Ishikawa (cell line): ENCODE measurements around the gene ULK4.

ENCODE experiments used
- CEBPB ChIP-seq: IDR thresholded peaks from 2 replicates; pipeline ENCODE4 v1.6.1; 2012
- CREB1 ChIP-seq: IDR thresholded peaks from 2 replicates; pipeline ENCODE4 v1.6.1; 2012; ENCODE audit warnings: low read depth
- EGR1 ChIP-seq: IDR thresholded peaks from 2 replicates; pipeline ENCODE4 v1.6.1; 2012
- EP300 ChIP-seq: IDR thresholded peaks from 2 replicates; pipeline ENCODE4 v1.6.1; 2012; ENCODE audit warnings: borderline replicate concordance
- FOXM1 ChIP-seq: IDR thresholded peaks from 2 replicates; pipeline ENCODE4 v1.6.1; 2012; ENCODE audit warnings: low read depth, borderline replicate concordance
- NFIC ChIP-seq: IDR thresholded peaks from 2 replicates; pipeline ENCODE4 v1.6.1; 2012
- RAD21 ChIP-seq: IDR thresholded peaks from 2 replicates; pipeline ENCODE4 v1.6.1; 2012; ENCODE audit warnings: low read depth
- TAF1 ChIP-seq: IDR thresholded peaks from 2 replicates; pipeline ENCODE4 v1.6.1; 2012; ENCODE audit warnings: low read depth, mild to moderate bottlenecking
- TCF12 ChIP-seq: IDR thresholded peaks from 2 replicates; pipeline ENCODE4 v1.6.1; 2012; ENCODE audit warnings: low read depth
- TEAD4 ChIP-seq: IDR thresholded peaks from 2 replicates; pipeline ENCODE4 v1.6.1; 2012
- YY1 ChIP-seq: IDR thresholded peaks from 2 replicates; pipeline ENCODE4 v1.6.1; 2012; ENCODE audit warnings: low read depth
- ZBTB7A ChIP-seq: IDR thresholded peaks from 2 replicates; pipeline ENCODE4 v1.6.1; 2012; ENCODE audit warnings: low read depth
- TF ChIP-seq, protein P1 (sequence below): IDR thresholded peaks from 2 replicates; pipeline ENCODE4 v1.6.1; 2012
- TF ChIP-seq, protein P2 (sequence below): IDR thresholded peaks from 2 replicates; pipeline ENCODE4 v1.6.1; 2012
- TF ChIP-seq, protein P3 (sequence below): IDR thresholded peaks from 2 replicates; pipeline ENCODE4 v1.6.1; 2012; ENCODE audit warnings: low read depth, mild to moderate bottlenecking

The ULK4 gene

DNA sequence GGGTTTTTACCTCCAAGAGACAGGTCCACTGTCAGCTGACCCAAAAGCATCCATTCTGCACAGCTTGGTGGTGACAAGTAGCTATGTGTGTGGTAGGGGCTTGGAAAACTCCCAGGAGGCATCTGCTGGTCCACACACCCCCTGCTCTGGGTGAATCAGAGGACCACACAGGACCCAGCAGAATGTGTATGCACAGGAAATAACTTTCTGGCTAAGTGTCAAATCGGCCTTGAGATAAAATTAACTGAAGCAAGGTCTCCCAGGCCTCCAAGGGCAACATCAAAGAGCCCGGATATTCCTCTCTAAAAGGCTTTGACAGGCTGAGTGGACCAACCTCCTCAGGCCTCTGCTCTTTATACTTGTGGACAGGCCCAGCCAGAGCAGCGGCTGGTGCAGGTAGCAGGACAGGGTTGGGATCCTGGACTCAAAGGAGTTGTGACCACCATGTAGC, 696.1 kb downstream of the ULK4 start:
- TF ChIP-seq YY1 (no peak), CEBPB (no peak), TEAD4 (no peak), EGR1 (no peak), FOXM1 (no peak), ZBTB7A (no peak), EP300 (no peak), NFIC (no peak), TAF1 (no peak), TCF12 (no peak)
- TF ChIP-seq, protein P1, sequence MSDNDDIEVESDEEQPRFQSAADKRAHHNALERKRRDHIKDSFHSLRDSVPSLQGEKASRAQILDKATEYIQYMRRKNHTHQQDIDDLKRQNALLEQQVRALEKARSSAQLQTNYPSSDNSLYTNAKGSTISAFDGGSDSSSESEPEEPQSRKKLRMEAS: no peak
- TF ChIP-seq, protein P2, sequence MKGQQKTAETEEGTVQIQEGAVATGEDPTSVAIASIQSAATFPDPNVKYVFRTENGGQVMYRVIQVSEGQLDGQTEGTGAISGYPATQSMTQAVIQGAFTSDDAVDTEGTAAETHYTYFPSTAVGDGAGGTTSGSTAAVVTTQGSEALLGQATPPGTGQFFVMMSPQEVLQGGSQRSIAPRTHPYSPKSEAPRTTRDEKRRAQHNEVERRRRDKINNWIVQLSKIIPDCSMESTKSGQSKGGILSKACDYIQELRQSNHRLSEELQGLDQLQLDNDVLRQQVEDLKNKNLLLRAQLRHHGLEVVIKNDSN: no peak

DNA sequence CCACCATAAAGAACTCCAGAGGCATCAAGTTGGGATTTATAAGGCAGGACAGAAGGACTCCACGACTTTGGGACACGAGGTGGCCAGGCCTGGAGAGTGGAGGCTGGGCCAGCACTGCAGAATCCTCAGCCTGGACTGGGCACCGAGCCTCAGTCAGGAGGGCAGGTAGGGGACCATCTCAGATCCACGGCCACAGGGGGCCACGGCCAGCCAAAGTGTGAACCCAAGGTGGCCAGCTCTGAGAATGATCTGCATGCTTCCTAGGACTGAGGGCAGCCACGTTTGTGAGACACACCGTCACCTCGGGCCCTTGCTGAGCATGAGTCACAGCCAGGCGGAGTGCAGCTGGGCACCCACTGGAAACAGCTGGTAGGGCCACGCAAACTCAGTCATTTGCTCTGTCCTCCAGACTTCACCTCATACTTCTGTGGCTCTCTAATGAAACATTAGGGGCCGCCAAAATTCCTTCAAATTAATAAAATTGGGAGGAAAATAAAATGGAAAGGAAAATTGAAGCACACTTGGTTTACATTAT, 696.8 kb downstream of the ULK4 start:
- no peak for TF ChIP-seq EGR1
- TF ChIP-seq, protein P3, sequence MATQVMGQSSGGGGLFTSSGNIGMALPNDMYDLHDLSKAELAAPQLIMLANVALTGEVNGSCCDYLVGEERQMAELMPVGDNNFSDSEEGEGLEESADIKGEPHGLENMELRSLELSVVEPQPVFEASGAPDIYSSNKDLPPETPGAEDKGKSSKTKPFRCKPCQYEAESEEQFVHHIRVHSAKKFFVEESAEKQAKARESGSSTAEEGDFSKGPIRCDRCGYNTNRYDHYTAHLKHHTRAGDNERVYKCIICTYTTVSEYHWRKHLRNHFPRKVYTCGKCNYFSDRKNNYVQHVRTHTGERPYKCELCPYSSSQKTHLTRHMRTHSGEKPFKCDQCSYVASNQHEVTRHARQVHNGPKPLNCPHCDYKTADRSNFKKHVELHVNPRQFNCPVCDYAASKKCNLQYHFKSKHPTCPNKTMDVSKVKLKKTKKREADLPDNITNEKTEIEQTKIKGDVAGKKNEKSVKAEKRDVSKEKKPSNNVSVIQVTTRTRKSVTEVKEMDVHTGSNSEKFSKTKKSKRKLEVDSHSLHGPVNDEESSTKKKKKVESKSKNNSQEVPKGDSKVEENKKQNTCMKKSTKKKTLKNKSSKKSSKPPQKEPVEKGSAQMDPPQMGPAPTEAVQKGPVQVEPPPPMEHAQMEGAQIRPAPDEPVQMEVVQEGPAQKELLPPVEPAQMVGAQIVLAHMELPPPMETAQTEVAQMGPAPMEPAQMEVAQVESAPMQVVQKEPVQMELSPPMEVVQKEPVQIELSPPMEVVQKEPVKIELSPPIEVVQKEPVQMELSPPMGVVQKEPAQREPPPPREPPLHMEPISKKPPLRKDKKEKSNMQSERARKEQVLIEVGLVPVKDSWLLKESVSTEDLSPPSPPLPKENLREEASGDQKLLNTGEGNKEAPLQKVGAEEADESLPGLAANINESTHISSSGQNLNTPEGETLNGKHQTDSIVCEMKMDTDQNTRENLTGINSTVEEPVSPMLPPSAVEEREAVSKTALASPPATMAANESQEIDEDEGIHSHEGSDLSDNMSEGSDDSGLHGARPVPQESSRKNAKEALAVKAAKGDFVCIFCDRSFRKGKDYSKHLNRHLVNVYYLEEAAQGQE: no peak

DNA sequence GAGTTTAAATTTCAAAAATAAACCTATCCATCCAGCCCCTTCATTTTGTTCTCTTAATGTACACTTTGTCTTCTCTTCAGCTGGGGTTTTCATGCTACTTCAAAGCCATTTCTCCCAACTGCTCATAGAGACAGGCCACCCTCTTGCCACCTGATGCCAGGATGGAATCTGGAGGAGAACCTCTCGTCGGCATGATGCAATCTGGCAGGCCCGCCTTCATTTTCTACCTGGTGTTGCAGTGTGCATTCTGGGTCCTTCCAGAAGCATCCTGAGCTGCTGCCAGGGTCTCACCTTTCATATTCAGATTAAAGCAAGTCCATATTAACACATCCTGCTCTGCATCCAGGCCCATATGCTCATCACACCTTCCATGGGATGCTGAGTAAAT, 701.8 kb downstream of the ULK4 start:
- TF ChIP-seq ZBTB7A (no peak), TCF12 (no peak), TAF1 (no peak), CEBPB (no peak), TEAD4 (no peak), CREB1 (no peak), RAD21 (no peak), FOXM1 (no peak), EP300 (no peak), YY1 (no peak), NFIC (no peak), EGR1 (no peak)
- TF ChIP-seq, protein P1: no peak
- TF ChIP-seq, protein P2: no peak
- TF ChIP-seq, protein P3: no peak

DNA sequence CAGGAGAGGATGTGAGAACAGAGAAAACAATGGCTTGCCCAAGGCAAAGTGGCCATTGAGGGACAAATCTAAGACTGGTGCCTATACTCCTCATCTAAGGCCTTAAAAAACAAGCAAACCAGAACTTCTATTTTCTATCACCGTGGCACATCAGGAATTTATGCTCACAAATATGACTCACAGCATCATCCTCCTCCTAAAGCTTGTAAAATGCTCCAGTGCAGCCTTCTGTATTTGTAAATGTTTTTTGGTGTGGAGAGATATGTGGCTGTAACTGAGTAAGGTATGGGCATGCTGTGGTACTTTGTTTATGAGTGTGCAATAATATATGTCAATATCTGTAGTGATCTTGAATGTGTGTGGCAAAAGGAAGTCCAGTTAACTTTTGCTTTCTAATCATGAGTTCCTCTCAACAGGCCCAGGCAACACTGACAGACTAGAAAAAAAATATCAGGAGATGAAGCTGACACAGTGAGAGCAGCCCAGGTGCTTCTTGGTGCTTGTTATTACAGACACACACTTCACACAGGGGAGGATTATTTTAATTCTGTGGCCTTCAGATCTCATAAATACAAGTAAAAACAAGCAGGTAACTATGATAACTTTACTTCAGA, 702.3 kb downstream of the ULK4 start:
- TF ChIP-seq EGR1 (no peak), RAD21 (no peak), TCF12 (no peak), YY1 (no peak), CREB1 (no peak)
- TF ChIP-seq, protein P1: no peak

DNA sequence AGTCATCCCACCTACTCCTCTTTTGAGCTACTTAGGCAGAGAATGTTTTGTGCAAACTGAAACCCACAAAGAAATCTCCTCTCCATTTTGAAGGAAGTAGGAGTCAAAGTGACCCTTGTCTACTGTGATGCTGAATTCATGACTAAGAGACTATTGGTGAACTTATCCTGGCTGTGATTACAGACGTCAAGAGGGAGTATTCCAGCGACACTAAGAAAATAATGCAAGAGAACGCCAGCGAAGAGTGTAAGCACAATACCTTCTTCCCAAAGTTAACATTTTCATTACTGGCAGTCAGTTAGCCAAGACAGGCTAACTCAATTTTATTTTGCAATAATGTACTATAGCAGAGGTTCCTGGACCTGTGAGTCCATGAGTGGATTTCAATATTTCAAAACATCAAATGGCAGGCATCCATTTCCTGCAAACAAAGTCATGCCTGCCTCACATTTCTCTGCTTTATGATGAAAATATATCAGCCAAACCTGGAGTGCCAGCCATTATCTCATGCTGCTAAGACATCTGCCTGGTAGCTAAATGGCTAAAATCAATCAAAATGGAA, 703.6 kb downstream of the ULK4 start:
- no peak for TF ChIP-seq RAD21

DNA sequence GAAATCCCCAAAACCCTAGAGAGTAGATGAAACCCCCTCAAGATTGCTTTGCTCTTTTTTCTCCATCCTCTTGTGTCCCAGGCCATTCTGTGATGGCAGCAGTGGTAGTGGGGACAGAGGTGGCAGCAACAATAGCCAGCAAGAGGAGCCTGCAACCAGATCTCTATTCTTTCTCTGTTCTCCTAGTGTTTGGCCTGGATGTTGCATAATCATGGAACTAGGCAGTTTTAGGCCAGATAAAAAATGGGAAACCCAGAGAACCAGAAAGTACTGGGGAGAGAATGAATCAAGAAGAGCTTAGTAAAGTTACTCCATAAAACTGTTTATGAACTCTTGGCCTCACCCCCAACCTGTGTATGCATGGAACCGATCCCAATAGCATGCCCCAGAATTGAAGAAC, 710.3 kb downstream of the ULK4 start:
- TF ChIP-seq, protein P1: no peak
- TF ChIP-seq NFIC (no peak), RAD21 (no peak), TAF1 (no peak), YY1 (no peak), CREB1 (no peak), TCF12 (no peak)
